GM12865 (cell line): ENCODE measurements around the gene HOXA9.

Experiments used
- DNase-seq: peaks from one replicate; pipeline ENCODE4 v3.0.0; 2010; ENCODE audit warnings: low read depth
- H3K4me3 ChIP-seq: 2 replicates; pipeline ENCODE4 v1.5.1; 2011; ENCODE audit warnings: mild to moderate bottlenecking, low read depth, low read length, control low read depth
- CTCF ChIP-seq: IDR thresholded peaks from 2 replicates; pipeline ENCODE4 v1.5.1; 2011; ENCODE audit warnings: low read length, control low read depth, low read depth, inconsistent platforms; ENCODE audit not compliant: insufficient read depth; ENCODE audit errors: missing control alignments

HOXA9 gene

GRCh38 chr7:27203964-27204594 lies 38.7 kb upstream of the HOXA9 start:
- DNase-seq: no peak
- H3K4me3 ChIP-seq: no peak overlapping the region
- TF ChIP-seq CTCF: no peak

- no peak for TF ChIP-seq CTCF
- no peak overlapping the region for H3K4me3 ChIP-seq
- DNase-seq: no peak
Measured at GRCh38 chr7:27203365-27203953, 38.1 kb upstream of the HOXA9 start.

- no peak for DNase-seq
- H3K4me3 ChIP-seq: no peak overlapping the region
- no peak for TF ChIP-seq CTCF
Measured at GRCh38 chr7:27202862-27203134, 37.5 kb upstream of the HOXA9 start.

GRCh38 chr7:27202018-27202861 lies 36.9 kb upstream of the HOXA9 start:
- TF ChIP-seq CTCF: no peak
- H3K4me3 ChIP-seq: no peak overlapping the region
- no peak for DNase-seq

- no peak overlapping the region for H3K4me3 ChIP-seq
- no peak for DNase-seq
- no peak for TF ChIP-seq CTCF
Measured at GRCh38 chr7:27201580-27202017, 36.3 kb upstream of the HOXA9 start.

- TF ChIP-seq CTCF: no peak
- 0 out of 2 replicates have a peak overlapping the region, but pooled peaks have one; percentile 30 for H3K4me3 ChIP-seq
- DNase-seq: no peak
Measured at GRCh38 chr7:27200761-27201579, 35.6 kb upstream of the HOXA9 start.
